MV-4-11 (cell line): ENCODE measurements around the gene REEP1.
A peak's percentile ranks its signal among the peaks of the same experiment; 100 is the strongest.

ENCODE experiments used
- DNase-seq: peaks from one replicate; lab custom pipeline; 2025; lab: John Stamatoyannopoulos, UW

Gene REEP1, protein sequence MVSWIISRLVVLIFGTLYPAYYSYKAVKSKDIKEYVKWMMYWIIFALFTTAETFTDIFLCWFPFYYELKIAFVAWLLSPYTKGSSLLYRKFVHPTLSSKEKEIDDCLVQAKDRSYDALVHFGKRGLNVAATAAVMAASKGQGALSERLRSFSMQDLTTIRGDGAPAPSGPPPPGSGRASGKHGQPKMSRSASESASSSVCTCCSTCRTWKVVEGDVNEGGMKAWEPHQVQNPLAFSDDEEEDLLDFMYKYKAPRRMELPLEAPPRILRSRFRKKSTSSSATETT

DNA sequence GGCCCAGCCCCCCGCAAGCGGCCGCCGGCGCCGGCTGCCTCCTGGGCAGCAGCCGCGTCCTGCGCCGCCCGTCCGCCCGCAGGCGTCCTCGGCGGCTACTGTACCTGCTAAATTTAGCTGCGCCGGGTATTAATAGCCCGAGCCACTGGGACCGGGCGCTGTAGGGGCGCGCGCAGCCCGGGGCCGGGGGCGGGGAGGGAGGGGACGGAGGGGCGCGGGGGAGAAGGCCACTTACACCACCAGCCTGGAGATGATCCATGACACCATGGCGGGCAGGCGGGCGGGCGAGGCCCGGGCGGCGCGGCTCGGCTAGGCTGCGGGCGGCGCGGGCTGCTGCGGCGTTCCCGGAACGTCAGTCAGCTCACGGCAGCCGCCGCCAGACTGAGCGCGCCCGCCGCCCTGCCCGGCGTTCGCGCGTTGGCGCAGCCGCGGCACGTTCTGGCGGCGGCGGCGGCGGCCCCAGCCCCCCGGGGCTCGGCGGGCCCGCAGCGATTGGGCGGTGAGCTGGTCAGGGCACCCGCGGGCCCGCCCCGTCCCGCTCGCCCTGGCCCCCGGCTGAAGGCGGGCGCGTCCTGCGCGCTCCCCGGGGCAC, at the start of gene REEP1:
TSS of gene REEP1 (minus strand) at position 383 of the 592 bp plus-strand sequence. CDS start at position 267, 116 bp downstream.
- no peak for DNase-seq

DNA sequence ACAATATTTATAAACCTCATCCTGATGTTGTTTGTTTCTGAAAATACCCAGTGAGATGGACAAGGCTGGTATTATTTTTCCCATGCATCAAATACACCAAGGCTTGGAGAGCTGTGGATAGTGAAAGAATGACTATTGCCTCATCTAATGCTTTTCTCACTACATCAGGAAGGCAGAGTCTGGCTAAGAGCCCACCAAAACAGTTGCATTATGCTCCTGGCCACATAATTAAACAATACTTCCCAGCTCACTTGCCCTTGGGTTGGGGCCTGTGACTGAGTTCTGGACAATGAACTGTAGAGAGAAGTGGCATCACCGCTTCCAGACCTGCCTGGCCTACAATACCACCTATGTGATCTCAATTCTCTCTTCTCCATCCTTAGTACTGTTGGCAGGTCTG, 46.4 kb upstream of the REEP1 start:
- no peak for DNase-seq

DNA sequence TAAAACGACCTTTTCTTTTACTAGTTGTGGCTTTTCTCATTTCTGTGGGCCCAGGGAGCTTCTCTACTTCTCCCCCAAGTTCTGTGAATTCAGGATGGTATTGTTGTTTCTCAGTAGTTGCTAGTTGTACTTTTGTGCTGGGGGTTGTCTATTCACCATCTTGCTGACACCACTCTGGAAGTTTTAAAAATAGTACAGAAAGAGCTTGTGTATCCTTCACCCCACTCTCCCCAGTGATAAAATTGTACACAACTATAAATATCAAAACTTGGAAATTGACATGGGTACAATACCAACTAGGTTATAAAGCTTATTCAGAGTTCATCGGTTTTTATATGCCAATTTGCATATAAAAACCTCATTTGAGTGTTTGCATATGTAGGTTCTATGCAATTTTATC, 45.3 kb upstream of the REEP1 start:
- no peak for DNase-seq

DNA sequence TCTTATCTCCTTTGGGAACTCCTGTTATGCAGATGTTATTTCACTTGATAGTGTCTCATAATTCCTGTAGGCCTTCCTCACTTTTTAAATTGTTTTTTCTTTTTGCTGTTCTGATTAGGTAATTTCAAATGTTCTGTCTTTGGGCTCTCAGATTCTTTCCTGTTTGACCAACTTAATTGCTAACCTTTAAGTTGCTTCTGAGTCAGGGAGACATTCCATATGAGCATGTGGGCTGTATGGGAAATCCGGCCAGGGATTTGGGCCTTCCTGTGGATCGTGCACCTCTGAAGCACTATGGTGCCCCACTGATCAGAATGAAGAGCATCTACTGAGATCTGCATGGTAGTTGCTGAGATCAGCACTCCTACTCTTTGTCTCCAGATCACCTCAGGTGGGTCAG, 44.7 kb upstream of the REEP1 start:
- DNase-seq, result no peak

DNA sequence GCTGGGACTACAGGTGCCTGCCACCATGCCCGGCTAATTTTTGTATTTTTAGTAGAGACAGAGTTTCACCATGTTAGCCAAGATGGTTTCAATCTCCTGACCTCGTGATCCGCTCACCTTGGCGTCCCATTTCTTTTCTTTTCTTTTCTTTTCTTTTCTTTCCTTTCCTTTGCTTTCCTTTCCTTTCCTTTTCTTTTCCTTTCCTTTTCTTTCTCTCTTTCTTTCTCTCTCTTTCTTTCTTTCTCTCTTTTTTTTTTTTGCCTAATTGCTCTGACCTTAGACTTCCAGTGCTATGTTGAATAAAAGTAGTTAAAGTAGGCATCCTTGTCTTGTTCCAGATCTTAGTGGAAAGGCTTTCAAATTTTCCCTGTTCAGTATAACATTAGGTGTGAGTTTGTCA, 41.0 kb upstream of the REEP1 start:
- DNase-seq, result no peak

DNA sequence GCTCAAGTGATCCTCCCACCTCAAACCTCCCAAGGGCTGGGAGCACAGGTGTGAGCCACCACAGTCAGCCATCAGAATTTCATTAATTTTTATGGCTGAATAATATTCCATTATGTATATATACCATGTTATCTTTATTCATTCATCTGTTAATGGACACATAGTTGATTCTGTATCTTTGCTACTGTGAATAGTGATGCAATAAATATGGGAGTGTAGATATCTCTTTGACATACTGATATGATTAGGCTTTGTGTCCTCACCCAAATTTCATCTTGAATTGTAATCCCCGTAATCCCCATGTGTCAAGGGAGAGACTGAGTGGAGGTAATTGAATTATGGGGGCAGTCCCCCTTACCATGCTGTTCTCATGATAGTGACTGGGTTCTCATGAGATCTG, 38.2 kb upstream of the REEP1 start:
- no peak for DNase-seq

DNA sequence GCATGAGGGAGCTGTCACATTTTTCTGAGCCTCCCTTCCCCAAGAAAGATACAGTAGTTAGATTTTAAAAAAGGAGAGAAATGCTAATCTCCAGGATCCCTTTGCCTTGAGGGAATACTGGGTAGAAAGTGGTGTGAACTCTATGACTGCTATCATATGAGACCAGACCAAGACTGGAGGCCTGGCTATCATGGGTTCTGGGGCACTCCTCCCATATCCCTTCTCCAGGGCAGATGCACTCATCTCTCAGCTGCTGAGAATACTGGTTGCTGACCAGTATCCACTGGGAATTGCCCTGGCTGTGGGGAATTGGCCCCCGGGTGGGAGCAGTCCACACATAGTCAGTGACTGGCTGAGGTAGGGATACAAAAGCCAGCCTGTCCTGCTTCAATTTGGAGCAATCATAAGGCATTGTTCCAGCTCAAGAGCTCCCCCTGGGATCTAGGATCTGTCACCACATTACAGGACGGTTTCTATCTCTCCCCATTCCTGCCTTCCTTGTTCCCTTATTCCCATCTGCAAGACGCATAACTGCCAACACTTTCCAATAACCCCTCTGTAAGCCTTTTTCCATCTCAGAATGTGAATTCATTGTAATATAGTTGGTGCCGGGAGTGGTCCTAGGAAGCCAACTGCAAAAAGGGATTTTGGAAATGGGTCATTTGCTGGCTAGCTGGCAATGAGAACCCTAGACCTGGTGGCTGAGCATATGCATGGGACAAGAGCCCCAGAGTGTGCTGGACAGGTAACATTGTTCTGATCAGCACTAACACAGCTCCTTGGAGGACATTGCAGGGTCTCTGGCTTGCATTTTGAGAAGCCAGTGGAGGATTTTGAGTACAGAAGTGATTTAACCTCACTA, 35.4 kb upstream of the REEP1 start:
- DNase-seq, result peak; percentile 13

DNA sequence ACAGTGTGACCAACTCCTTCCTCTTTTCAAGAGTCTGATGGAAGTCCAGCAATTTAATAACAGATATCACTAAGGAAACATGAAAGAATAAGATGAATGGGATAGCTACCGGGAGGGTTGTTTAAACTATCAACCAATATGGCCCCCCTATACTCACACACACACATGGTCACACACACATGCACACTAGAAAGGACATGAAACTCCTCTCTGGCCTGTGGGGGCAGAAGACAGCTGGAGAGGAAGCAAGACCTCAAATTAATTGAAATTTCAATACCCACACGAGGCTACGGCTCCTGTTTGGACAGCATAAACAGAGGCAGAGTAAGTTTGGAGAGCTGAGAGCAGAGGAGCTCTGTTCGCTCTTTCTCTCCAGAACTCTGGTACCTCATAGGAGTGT, 34.7 kb upstream of the REEP1 start:
- no peak for DNase-seq

DNA sequence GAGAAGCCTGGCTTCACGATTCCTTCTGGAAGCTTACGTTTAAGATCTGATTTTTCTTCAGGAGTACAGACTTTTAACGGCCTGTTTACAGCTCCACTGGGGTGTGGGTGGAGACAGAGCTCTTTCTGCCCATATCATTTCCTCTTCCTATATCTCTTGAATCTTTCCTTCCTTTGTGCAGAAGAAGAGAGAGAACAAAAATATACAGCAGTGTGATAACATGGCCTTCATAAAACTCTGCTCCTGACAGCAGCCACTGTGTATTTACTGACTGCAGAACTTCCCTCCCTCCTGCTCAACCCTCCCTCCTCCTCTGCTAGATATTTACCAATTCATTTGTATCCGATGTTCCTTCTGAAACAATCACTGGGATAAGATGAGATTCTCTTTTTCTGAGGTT, 34.1 kb upstream of the REEP1 start:
- no peak for DNase-seq

DNA sequence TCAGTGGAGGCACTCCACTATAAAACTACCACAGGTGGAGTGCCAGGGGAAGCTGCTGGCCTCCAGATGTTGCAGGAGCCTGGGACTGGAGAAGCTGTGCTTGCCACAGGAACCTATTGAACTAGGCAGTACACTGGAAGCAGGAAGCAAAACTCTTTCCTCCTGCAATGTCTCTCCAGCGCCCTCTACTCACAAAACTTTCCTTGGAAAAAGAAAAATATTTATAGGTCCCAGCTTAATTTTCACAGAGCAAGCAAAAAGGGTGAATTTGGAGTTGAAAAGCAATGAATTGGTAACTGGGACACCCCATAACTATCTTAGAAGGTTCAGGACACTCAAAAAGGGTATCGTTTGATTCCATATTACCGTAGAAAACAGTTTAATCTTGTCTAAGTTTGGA, 33.2 kb upstream of the REEP1 start:
- no peak for DNase-seq

DNA sequence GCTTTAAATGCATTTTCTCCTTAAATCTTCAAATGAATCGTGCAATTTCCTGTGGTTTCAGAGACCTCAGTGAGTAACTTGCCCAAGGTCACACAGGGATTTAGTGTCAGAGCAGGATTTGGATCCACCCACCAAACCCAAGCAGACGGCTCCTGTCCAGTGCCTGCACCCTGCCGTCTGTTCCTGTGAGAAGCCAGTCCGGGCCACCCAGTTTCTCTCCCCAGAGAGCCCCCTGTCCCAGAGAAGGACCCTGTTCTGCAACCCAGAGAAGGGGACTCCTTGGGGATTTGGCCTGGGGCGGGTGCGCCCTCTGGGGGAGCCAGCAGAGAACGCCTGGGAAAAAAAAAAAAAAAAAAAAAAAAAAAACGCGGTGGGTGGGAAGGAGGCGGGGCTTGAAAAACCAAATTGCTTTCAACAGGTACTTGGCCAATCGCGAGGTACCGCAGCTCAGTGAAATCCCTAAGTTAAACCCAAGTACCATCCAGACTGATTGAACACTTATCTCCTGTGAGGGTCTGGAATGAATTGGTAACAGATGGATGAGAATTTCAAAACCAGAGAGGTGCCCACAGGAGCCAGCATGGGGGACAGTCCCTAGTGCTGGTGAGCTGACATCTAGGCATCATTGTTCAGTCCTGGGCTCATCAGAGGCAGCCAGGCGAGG, 30.9 kb upstream of the REEP1 start:
- DNase-seq, result peak; percentile 62

DNA sequence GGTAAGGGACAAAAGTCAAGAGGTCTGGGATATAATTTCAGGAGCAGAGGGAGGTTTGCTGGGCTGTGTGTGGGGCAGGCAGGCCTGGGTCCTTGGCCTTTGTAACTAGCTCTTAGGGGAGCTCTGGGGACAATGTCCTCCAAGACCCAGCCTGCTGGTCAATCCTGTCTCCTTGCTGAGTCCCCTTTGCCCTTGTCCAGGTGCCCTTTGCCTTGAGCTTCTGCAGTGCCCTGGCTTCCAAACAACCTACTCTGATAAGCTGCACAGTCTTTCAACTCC, 30.0 kb upstream of the REEP1 start:
- DNase-seq, result no peak

DNA sequence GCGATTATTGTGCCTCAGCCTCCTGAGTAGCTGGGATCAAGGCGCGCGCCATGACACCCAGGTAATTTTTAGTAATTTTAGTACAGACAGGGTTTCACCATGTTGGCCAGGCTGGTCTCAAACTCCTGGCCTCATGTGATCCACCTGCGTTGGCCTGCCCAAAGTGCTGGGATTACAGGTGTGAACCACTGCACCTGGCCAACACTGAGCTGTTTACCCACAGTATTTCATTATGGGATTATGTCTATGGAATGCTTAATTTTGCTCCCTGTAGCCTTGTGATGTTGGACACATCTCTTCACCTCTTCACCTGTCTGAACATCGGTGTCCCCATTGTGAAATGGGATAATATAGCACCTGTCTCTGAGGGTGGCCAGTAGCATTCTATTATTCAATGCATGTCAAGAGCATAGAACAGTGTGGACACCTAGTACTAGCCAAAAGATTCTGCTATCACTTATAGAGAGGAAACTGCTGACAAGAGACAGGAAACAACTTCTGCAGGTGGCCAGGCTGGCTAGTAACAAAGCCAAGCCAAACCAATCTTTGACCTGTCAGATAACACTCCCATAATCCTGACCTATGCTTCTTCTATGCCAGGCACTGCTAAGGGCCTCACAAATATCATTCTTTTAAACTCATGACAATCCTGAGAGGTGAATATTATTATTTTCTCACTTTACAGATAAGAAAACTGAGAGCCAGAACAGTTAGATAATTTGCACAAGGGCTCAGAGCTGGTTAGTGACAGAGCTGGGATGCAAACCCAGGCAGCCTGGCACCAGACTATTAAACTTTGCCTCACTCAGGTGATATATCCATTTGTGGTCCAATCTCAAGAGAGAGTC, 29.4 kb upstream of the REEP1 start:
- no peak for DNase-seq

DNA sequence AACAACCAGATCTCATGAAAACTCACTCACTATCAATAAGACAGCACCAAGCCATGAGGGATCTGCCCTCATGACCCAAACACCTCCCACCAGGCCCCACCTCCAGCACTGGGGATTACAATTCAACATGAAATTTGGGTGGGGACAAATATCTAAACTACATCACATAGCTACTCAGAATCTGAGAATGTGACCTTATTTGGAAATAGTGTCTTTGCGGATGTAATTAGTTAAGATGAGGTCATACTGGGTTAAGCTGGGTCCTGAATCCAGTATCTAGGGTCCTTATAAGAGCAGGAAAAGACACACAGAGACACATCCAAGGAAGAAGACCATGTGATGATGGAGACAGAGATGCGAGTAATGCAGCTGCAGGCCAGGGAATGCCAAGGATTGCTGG, 27.5 kb upstream of the REEP1 start:
- no peak for DNase-seq

DNA sequence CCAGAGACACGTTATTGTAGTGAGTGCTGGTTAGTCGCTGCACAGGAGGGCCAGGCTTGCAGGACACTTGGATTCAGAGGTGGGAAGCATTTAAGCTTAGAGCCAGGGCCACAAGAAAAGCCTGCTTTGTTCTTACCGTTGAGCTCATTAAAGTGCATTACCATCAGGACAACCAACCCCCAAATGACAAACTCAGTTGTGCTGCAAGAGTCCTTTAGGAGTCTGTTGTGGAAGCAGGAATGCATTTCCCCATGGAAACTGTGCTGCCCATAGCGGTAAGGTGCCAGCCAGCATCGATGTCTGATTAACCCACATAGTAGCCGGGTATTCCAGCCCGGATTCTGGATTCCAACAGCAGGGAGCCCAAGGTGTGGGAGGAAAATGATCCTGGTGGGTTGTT, 23.4 kb upstream of the REEP1 start:
- DNase-seq, result no peak

DNA sequence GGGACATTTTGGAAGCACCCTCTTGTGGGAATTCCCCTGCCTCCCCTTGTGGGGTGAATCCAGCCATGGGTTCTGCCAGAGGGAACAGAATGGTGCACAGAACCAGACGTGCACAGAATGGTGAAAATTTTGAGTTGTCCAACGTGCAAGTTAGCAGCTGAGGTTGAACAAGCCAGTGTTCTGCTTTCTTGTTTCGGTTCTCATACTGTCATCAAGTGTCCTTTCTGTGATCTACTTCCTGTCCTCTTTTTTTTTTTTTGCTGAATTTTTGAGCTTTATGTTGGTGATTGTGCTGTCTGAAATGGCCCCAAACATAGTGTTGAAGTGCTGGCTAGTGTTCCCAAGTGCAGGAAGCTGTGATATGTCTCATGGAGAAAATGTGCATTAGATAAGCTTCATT, 21.5 kb upstream of the REEP1 start:
- peak; percentile 81 for DNase-seq

DNA sequence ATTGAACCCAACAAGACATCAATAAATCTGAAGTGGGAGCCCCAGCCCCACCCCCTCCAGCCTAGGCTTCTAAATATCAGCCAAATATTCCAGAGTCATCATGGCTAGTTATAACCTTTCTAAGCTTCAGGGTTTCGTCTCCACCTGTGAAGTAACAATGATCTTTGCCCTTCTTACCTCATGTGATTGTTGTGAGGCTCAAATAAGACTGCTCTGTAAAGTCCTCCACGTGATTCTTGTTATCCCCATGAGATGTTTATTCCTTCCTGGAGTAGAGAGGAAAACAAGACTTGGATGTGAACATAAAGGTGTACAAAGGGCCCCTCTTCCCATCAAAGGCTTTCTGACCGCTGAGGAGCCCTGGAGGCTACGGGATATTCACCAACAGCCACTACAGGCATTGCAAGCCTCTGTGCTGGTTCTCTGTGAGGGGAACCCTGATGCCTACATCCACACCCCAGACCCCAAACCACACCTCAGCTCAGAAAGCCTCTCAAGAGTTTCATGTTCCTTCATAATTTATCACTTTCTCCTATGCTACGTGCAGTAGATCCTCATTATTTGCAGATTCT, 20.1 kb upstream of the REEP1 start:
- DNase-seq, result no peak

DNA sequence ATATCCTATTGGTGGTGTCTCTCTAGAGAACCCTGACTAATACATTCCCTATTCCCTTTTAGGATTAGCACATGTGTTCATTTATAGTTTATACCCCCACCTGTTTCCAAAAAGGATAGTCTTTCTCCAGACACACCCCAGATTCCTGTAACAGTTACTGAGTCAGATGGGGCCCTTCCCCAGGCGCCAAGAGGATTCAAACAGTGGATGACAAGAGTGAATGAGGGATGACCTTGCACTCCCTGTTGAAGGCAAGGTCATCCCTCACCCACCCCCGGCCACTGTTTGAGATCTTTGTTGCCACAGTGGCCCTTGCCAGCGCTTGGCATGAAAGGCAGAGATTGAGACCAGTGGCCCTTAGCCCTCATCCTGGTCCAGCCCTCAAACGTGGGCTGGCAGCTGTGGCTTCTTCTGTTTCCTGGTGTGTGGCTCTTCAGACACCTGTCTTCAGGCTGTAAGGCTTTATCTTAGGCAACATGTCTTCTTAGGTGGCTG, 15.3 kb upstream of the REEP1 start:
- DNase-seq, result no peak

DNA sequence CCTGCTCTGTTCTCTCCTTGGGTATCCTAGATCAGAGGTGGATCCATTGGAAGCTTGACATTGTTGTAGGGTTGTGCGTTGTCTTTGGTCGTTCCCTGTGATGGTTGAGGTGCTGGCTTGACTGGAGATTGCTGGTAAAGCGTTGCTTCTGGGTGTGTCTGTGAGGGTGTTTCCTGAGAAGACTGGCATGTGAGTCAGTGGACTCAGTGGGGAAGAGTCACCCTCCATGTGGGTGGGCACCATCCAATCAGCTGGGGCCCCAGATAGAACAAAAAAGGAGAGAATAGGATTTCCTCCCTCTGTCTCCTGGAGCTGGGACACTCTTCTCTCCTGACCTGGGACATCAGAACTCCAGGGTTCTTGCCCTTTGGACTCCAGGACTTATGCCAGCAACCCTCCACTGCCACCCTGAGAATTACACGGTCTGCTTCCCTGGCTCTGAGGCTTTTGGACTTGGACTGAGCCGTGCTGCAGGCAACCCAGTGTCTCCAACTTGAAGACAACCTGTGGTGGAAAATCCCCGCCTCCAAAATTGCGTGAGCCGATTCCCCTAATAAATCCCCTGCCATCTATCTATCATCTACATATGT, 14.8 kb upstream of the REEP1 start:
- no peak for DNase-seq

DNA sequence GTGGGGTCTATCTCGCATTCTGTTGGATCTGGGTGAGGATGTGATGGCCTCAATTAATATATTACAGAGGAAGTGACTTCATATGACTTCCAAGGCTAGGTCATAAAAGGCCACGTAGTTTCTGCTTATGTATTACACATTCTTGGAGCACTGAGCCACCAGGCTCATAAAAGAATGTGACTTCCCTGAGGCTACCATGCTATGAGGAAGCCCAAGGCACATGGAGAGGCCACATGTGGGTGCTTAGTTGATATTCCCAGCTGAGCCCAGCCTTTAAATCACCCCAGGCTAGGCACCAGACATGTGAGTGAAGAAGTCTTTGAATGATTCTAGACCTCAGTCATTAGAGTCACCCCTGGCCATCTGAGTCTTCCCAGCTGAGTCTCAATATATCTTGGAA, 13.3 kb upstream of the REEP1 start:
- no peak for DNase-seq

DNA sequence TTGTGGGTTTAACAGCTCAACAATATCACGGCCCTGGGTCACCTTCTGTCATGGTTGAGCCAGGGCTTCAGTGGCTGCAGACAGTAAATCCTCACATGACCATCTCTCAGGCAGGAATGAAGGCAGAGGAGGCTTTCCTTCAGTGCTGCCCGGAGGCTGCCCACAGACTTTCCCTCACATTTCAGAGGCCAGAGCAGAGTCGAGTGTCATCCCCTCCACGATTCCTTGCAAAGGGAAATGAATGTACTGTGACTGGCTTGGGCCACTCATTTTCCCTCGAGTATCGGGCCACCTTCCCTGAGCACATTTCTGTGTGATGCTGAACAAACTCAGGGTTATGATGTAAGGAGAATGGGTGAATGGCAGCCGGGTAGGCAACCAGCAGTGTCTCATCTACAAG, 10.0 kb upstream of the REEP1 start:
- no peak for DNase-seq
